Smooth muscle cell (in vitro differentiated cells): ENCODE results near the gene TSKS. TPM values are rescaled to one million over a fixed set of nuclear protein-coding genes. Genes with fewer than 3 reads are reported as not detected.
A peak's percentile ranks its signal among the peaks of the same experiment; 100 is the strongest.

ENCODE experiments used
- DNase-seq: peaks from one replicate; lab custom pipeline; 2025; ENCODE audit not compliant: unreplicated experiment; lab: John Stamatoyannopoulos, UW
- H2AFZ ChIP-seq: fragments of 200-600 bp; sonication (generic); 2 replicates; pipeline ENCODE4 v1.6.0; 2016; ENCODE audit warnings: antibody characterized with exemption, low read depth, mild to moderate bottlenecking
- H3F3A ChIP-seq: fragments of 200-600 bp; sonication (generic); 2 replicates; pipeline ENCODE4 v1.6.0; 2017; ENCODE audit warnings: antibody characterized with exemption, low read depth
- H3K27ac ChIP-seq: fragments of 200-600 bp; sonication (generic); 2 replicates; pipeline ENCODE4 v1.5.1; 2016; ENCODE audit warnings: low read depth, mild to moderate bottlenecking
- H3K27me3 ChIP-seq: fragments of 200-600 bp; sonication (generic); 2 replicates; pipeline ENCODE4 v1.6.1; 2016; ENCODE audit warnings: low read depth, mild to moderate bottlenecking
- H3K36me3 ChIP-seq: fragments of 200-600 bp; sonication (generic); 2 replicates; pipeline ENCODE4 v1.5.1; 2016; ENCODE audit warnings: low read depth
- H3K4me1 ChIP-seq: fragments of 200-600 bp; sonication (generic); 2 replicates; pipeline ENCODE4 v1.5.1; 2016; ENCODE audit warnings: low read depth
- H3K4me2 ChIP-seq: fragments of 200-600 bp; sonication (generic); 2 replicates; pipeline ENCODE4 v1.6.0; 2016; ENCODE audit warnings: mild to moderate bottlenecking
- H3K4me3 ChIP-seq: fragments of 200-600 bp; sonication (generic); 2 replicates; pipeline ENCODE4 v1.5.1; 2016; ENCODE audit warnings: mild to moderate bottlenecking
- H3K79me2 ChIP-seq: fragments of 200-600 bp; sonication (generic); 2 replicates; pipeline ENCODE4 v1.6.0; 2016; ENCODE audit warnings: low read depth, mild to moderate bottlenecking
- H3K9ac ChIP-seq: fragments of 200-600 bp; sonication (generic); 2 replicates; pipeline ENCODE4 v1.6.0; 2016; ENCODE audit warnings: low read depth
- H3K9me3 ChIP-seq: fragments of 200-600 bp; sonication (generic); replicated peaks from 2 replicates; pipeline ENCODE4 v1.5.1; 2016; ENCODE audit warnings: low read depth
- H4K20me1 ChIP-seq: fragments of 200-600 bp; sonication (generic); 2 replicates; pipeline ENCODE4 v1.6.0; 2016; ENCODE audit warnings: low read depth
- WGBS: methylation state at CpG from one replicate; pipeline ENCODE4 v1.1.7; 2016; ENCODE audit warnings: low lambda C conversion rate; 5-methylcytosine and 5-hydroxymethylcytosine counted together
- polyA plus RNA-seq: library from polyadenylated mRNA; unstranded; fragments of >200 nt; fragmentation: Nextera tagmentation; extraction: Ambion mirVana; gene quantifications from 2 replicates; pipeline ENCODE4 v1.2.1, GENCODE V29; 2016
- total RNA-seq: library from RNA; depleted of rRNA; stranded (reverse); fragments of >200 nt; gene quantifications from 2 replicates; pipeline ENCODE4 v1.2.3, GENCODE V29; 2014
- TF ChIP-seq, protein P1 (sequence below): fragments of 200-600 bp; sonication (generic); IDR thresholded peaks from 2 replicates; pipeline ENCODE4 v1.5.1; 2017; ENCODE audit warnings: borderline replicate concordance, mild to moderate bottlenecking, antibody characterized with exemption; ENCODE audit not compliant: insufficient read depth, poor library complexity, severe bottlenecking

Gene TSKS
- total and polyA plus RNA-seq, 2 experiments from 2014 or later = not detected

DNA sequence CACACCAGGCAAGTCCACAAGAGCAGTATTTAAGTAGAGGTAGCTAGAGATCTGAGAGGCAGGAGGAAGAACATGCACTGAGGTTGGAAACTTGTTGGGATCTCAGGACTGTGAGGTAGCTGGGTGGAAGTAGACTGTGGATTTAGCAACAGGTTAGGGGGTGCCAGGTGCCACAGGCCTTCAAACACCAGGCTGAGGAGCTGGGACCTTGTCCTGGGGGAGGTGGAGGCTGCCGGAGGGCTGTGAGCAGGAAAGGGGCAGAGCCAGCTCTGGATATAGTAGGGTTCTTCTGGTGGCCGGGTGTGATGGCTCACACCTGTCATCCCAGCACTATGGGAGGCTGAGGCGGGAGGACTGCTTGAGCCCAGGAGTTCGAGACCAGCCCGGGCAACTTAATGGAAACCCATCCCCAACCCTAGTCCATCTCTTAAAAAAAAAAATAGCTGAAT is 46.9 kb upstream of the TSKS start:
- 100% methylated on average over 5 of the region's 5 CpGs for WGBS
- H3F3A ChIP-seq = peaks cover 16% of the 10 kb centered on the region
- no peaks in the 10 kb centered on the region for H4K20me1 ChIP-seq
- H2AFZ ChIP-seq = no peak overlapping the region
- peak overlapping the region; percentile 89 for H3K4me2 ChIP-seq
- no peaks in the 10 kb centered on the region for H3K9me3 ChIP-seq
- peak overlapping the region; percentile 65 for H3K4me3 ChIP-seq
- no peaks in the 10 kb centered on the region for H3K36me3 ChIP-seq
- H3K27me3 ChIP-seq = no peaks in the 10 kb centered on the region
- H3K27ac ChIP-seq = no peak overlapping the region
- peaks cover 16% of the 10 kb centered on the region for H3K4me1 ChIP-seq
- TF ChIP-seq, protein P1, sequence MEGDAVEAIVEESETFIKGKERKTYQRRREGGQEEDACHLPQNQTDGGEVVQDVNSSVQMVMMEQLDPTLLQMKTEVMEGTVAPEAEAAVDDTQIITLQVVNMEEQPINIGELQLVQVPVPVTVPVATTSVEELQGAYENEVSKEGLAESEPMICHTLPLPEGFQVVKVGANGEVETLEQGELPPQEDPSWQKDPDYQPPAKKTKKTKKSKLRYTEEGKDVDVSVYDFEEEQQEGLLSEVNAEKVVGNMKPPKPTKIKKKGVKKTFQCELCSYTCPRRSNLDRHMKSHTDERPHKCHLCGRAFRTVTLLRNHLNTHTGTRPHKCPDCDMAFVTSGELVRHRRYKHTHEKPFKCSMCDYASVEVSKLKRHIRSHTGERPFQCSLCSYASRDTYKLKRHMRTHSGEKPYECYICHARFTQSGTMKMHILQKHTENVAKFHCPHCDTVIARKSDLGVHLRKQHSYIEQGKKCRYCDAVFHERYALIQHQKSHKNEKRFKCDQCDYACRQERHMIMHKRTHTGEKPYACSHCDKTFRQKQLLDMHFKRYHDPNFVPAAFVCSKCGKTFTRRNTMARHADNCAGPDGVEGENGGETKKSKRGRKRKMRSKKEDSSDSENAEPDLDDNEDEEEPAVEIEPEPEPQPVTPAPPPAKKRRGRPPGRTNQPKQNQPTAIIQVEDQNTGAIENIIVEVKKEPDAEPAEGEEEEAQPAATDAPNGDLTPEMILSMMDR = no peak
- no peak overlapping the region for H3K9ac ChIP-seq
- no peak for DNase-seq
- H3K79me2 ChIP-seq = no peaks in the 10 kb centered on the region

DNA sequence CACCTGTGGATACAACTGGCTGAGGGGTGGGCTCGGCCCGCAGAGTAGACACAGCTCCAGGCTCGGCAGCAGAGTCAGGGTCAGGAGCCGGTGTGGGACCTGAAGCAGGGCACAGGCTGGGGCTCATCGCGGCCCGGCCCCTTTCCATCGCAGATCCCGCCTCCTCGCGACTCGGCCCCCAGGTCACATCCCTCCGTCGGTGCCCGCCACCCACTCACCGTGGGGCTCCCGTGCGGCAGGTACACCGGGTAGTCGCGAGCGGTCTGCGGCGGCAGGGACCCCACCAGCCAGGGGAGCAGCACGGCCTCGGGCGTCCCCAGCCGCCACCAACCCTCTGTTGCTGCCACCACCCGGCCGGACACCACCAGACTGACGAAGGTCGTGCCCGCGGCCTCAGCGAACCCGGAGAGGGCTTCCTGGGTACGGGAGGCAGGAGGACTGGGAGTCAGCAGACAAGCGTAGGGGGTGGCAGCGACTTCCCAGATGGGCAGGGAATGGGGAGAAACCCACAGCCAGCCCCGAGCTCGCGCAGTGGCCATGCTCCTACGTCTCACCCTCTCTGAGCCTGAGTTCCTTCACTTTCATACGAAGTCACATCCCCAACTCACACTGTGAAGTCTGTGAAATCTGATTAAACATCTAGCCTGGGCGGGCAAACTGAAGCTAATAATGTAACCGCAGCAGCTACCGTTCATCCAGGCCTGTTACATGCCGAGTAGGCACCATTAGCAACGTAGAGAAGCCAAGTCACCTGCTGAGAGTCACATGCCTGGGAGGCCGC is 46.2 kb upstream of the TSKS start:
- Histone ChIP-seq H3K9ac (peak overlapping the region; percentile 69), H3K27me3 (no peaks in the 10 kb centered on the region), H3K9me3 (no peaks in the 10 kb centered on the region), H3K36me3 (no peaks in the 10 kb centered on the region), H3K4me3 (peak overlapping the region; percentile 65), H3K4me1 (peaks cover 16% of the 10 kb centered on the region), H3K4me2 (peak overlapping the region; percentile 89), H3K27ac (no peak overlapping the region), H2AFZ (no peak overlapping the region), H3F3A (peaks cover 13% of the 10 kb centered on the region), H3K79me2 (no peaks in the 10 kb centered on the region), H4K20me1 (no peaks in the 10 kb centered on the region)
- TF ChIP-seq, protein P1 = no peak
- WGBS = 13% methylated on average over 44 of the region's 50 CpGs
- peak; percentile 51 for DNase-seq

DNA sequence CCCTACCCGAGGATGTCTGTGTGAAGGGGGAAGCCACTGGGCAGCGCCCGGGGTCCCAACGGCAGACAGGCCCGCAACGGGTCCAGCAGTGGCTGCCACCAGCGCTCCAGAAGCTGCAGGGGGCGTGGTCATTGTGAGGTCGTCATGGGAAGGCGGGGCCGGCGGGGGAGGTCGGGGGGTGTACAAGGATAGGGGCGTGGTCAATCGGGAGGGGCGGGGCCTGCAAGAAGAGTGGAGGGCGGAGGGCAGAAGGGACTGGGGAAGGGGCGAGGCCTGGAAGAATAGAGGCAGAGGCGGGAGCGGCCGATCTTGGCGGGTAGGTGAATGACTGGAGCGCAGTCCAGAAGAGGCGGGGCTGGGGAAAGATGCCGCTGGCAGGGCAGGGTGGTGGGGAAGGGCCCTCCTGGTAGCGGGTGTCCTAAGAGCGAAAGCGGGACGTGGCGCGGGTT is 45.6 kb upstream of the TSKS start:
- no peaks in the 10 kb centered on the region for H3K36me3 ChIP-seq
- DNase-seq = peak; percentile 83
- H3K27ac ChIP-seq = no peak overlapping the region
- H3K27me3 ChIP-seq = no peaks in the 10 kb centered on the region
- TF ChIP-seq, protein P1 = no peak
- 7% methylated on average over 16 of the region's 31 CpGs for WGBS
- H3K9me3 ChIP-seq = no peaks in the 10 kb centered on the region
- peak overlapping the region; percentile 89 for H3K4me2 ChIP-seq
- H3K4me3 ChIP-seq = peak overlapping the region; percentile 65
- H3F3A ChIP-seq = peaks cover 9% of the 10 kb centered on the region
- no peaks in the 10 kb centered on the region for H4K20me1 ChIP-seq
- H3K9ac ChIP-seq = peak overlapping the region; percentile 69
- H2AFZ ChIP-seq = no peak overlapping the region
- no peaks in the 10 kb centered on the region for H3K79me2 ChIP-seq
- H3K4me1 ChIP-seq = peaks cover 13% of the 10 kb centered on the region
